22Rv1 (cell line): ENCODE measurements around the gene RTKN.

Source experiments
- CTCF ChIP-seq: fragments of 450-650 bp; IDR thresholded peaks from 2 replicates; pipeline ENCODE4 v1.5.1; 2017; ENCODE audit warnings: mild to moderate bottlenecking
- ZFX ChIP-seq: fragments of 450-650 bp; IDR thresholded peaks from 2 replicates; pipeline ENCODE4 v1.6.1; 2017; ENCODE audit warnings: antibody characterized with exemption, borderline replicate concordance

- no peak for TF ChIP-seq CTCF
- TF ChIP-seq ZFX: no peak
These were observed 5.7 kb upstream of the RTKN start for GRCh38 chr2:74447230-74447999.
